ENCODE results near the gene PEPD. TPM values are rescaled to one million over a fixed set of nuclear protein-coding genes. Genes with fewer than 3 reads are reported as not detected.
A peak's percentile ranks its signal among the peaks of the same experiment; 100 is the strongest.
"Not testable (repeated sequence)": the region's sequence is repeated elsewhere in the genome, so short reads cannot be mapped to it uniquely, and the experiment has no call there.

PEPD gene
- polyA plus RNA-seq = 91.1 TPM

DNA sequence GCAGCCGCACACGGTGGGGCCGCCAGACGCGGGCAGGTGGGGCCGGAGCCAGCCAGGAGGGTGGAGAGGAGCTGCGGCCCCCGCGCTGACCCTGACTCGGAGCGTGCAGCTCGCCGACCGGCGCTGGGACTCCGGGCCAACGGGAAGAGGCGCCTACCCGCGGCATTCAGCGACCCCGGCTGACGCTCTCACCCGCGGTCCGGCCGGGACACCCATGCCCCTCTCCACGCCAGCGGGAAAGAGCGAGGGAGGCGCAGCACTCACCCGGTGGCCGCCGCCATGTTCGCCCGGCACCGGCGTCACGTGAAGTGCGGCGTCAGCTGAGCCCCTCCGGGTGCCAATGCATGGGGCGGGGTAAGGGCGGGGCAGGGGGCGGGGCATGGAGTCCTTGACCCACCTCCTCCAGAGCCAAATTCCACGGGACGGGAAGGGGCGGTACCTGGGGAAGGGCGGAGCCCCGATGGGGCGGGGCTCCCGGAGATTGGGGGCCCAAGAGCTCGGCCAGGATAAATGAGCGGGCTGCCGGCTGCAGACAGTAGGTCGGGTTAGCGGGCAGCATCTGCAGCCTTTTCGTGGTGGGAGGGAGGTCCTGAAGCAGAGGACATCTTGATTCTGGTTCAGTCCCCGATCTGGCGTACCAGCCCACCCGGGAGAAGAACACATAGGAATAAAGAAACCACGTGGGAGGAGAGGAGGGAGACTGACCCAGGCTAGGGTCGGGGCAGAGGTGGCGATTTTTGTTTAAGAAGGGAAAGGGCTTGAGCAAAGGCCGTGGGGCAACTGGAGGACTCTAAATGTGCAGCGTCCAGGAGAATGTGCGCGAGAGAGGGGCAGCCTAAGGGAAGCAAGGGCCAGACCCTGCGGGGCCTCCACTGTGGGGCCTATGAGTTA, at the start of gene PEPD:
PEPD (minus strand) TSS at position 312 of the 891 bp plus-strand sequence; CDS start at position 281, 31 bp downstream.
- Mint-ChIP-seq H3K9me3 (no peaks in the 10 kb centered on the region), H3K27ac (peak within 1 kb of the TSS; percentile 0 to 85 (median 69)), H3K4me1 (peaks cover 10 to 17% (median 14%) of the 10 kb centered on the region in 3 donors), H3K4me3 (peak within 1 kb of the TSS; percentile 83 to 97 (median 92)), H3K36me3 (no peaks in the 10 kb centered on the region), H3K27me3 (no peaks in the 10 kb centered on the region)

DNA sequence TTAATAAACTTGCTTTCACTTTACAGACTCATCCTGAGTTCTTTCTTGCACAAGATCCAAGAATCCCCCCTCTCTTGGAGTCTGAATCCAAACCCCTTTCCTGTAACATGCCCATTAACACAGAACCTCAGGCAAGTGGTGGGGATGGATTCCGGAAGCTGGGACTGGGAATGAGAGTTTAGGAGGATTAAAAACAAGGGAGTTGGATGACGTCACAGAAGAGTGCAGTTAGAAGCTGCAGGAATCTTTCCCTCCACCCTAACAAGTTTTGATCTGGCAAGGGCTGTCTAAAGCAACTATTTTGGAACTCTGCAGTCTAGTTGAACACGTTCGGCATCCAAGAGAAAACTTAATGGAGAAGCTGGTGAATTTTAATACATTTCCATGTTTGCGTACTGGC, 48.2 kb upstream of the PEPD start:
- Mint-ChIP-seq H3K27ac (no peak overlapping the region), H3K36me3 (peaks cover 1% of the 10 kb centered on the region), H3K4me3 (no peak overlapping the region), H3K4me1 (no peaks in the 10 kb centered on the region), H3K9me3 (peaks cover 7 to 13% (median 8%) of the 10 kb centered on the region in 3 donors), H3K27me3 (peaks cover 8% of the 10 kb centered on the region)

DNA sequence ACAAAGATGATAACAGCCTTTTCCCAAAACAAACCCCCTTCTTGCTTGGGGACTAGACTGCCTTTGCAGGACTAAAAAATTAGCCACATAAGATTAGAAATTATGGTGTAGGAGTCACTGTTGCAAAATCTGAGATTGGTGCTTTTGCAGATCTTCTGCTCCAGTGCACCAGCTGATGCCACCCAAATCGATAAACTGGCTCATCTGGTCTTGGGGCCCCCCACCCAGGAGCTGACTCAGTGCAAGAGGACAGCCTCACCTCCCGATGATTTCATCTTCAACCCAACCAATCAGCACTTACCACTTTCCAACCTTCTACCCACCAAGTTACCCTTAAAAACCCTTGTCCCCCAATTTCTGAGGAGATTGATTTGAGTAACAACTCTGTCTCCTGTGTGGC, 47.1 kb upstream of the PEPD start:
- H3K9me3 Mint-ChIP-seq = peaks cover 3 to 7% (median 4%) of the 10 kb centered on the region in 3 donors
- no peak overlapping the region for H3K4me3 Mint-ChIP-seq
- H3K36me3 Mint-ChIP-seq = peaks cover 1% of the 10 kb centered on the region
- no peaks in the 10 kb centered on the region for H3K4me1 Mint-ChIP-seq
- no peak overlapping the region for H3K27ac Mint-ChIP-seq
- peaks cover 10% of the 10 kb centered on the region for H3K27me3 Mint-ChIP-seq

DNA sequence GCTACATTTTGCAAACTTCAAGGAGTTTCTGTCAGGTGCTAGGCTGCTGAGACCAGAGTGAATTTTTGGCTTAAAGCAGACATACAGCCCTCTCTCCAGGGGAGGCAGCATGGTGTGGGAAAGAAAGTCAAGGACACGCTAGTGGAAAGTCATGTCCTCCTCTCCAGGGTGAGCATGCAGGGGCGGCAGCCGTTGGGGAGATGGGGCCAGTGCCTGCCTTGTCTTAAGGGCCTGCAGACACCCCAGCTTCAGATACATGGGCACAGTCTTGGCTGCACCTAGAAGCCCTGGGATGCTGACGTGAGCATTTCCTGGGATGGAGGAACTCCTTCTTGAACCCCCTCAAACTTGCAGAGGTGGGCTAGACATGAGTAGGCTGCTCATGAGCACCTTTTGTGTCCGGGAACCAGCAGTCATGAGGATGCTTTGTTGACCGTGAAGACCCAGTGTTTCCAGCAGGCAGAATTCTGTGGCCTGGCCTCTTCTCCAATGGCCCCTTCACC, 43.3 kb upstream of the PEPD start:
- Mint-ChIP-seq H3K4me1 (no peaks in the 10 kb centered on the region), H3K27me3 (peaks cover 10% of the 10 kb centered on the region)

DNA sequence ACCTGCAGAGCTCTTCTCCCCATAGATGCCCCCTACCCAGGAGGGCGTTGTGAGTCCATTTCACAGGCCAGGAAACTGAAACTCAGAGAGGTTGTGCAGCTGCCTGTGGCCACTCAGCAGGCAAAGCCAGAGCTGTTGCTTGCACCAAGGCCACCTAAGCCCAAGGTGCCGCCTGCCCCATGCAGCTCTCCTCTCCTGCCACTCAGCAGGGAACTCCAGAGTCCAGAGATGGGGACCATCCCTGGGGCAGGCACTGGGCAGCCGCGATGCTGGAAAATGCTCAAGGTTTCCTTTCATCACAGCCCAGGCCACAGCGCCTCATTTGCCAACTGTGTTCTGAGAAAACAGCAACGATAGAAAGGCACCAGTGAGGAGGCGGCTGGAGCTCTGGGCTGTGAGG, 41.0 kb upstream of the PEPD start:
- H3K4me3 Mint-ChIP-seq = no peak overlapping the region
- H3K27ac Mint-ChIP-seq = no peak overlapping the region
- no peaks in the 10 kb centered on the region for H3K4me1 Mint-ChIP-seq
- H3K36me3 Mint-ChIP-seq = peaks cover 1% of the 10 kb centered on the region
- peaks cover 0 to 2% (median 2%) of the 10 kb centered on the region in 3 donors for H3K9me3 Mint-ChIP-seq
- H3K27me3 Mint-ChIP-seq = peaks cover 4% of the 10 kb centered on the region

More for the DNA sequence above, 43.3 kb upstream of the PEPD start:
- Mint-ChIP-seq H3K27ac (no peak overlapping the region), H3K9me3 (peaks cover 0 to 2% (median 2%) of the 10 kb centered on the region in 3 donors), H3K36me3 (peaks cover 1% of the 10 kb centered on the region), H3K4me3 (no peak overlapping the region)

DNA sequence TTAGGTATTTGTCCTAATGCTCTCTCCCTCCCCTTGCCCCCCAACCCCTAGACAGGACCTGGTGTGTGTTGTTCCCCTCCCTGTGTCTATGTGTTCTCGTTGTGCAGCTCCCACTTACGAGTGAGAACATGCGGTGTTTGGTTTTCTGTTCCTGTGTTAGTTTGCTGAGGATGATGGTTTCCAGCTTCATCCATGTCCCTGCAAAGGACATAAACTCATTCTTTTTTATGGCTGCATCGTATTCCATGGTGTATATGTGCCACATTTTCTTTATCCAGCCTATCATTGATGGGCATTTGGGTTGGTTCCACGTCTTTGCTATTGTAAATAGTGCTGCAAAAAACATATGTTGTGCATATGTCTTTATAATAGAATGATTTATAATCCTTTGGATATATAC, 40.1 kb upstream of the PEPD start:
- H3K9me3 Mint-ChIP-seq, H3K36me3 Mint-ChIP-seq, H3K27ac Mint-ChIP-seq, H3K4me3 Mint-ChIP-seq, H3K4me1 Mint-ChIP-seq, H3K27me3 Mint-ChIP-seq: not testable (repeated sequence)

DNA sequence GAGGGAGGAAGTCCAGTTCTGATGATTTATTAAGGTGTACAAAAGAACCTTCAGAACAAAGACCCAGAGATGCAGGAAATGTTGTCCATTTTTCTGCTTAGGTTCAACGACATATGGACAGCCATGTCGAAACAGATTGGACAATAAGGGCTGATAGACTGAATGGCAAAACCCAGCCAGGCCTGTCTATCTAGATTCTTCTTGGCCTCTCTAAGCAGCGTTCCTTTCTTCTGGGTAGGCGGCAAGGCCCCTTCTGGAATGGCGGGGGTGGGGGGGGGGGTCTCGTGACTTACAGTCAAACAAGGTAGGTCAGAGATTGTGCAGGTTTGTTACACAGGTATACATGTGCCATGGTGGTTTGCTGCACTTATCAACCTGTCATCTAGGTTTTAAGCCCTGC, 39.7 kb upstream of the PEPD start:
- Mint-ChIP-seq H3K27ac (no peak overlapping the region), H3K9me3 (peaks cover 0 to 2% (median 0%) of the 10 kb centered on the region in 3 donors), H3K4me1 (no peaks in the 10 kb centered on the region), H3K4me3 (no peak overlapping the region), H3K27me3 (peaks cover 2% of the 10 kb centered on the region), H3K36me3 (no peaks in the 10 kb centered on the region)

DNA sequence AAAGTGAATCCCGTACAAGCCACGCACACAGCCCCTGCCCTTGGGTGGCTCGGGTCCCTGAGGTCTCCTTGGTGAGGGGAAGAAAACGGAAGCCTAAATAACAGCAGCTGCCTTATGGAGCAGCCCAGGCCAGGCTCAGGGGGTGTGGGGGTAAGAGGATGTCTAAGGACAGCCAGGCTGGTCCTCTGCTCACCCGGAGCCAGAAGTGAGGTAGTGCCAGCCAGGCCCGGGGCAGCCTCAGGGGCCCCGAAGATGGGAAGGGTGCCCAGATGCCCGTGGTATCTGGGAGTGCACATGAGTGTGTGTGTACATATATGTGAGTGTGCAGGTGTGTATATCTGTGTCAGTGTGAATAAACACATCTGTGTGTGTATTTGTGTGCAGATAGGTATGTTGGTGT, 38.4 kb upstream of the PEPD start:
- Mint-ChIP-seq H3K36me3 (no peaks in the 10 kb centered on the region), H3K9me3 (peaks cover 0 to 2% (median 0%) of the 10 kb centered on the region in 3 donors), H3K4me3 (no peak overlapping the region), H3K27me3 (peaks cover 3% of the 10 kb centered on the region), H3K27ac (no peak overlapping the region), H3K4me1 (no peaks in the 10 kb centered on the region)

DNA sequence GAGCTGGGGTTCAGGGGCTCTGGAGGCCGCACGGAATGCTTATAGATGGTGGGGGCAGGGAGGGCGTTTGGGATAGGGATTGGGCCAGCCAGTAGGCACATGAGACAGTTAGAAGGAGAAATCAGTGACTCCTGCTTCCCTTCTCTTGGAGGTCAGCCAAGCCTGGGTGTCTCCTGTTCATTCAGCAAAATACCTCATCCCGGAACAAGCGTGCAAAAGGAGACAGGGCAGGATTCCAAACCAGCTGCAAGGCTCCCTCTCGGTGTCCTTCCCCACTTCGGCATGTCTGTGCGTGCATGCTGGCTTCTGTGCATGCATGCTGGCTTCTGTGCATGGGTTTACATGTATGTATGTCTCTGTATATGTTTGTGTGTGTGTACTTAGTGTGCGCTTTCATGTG, 37.3 kb upstream of the PEPD start:
- Mint-ChIP-seq H3K36me3 (no peaks in the 10 kb centered on the region), H3K4me3 (no peak overlapping the region), H3K9me3 (no peaks in the 10 kb centered on the region), H3K27ac (no peak overlapping the region), H3K27me3 (peaks cover 2% of the 10 kb centered on the region), H3K4me1 (no peaks in the 10 kb centered on the region)

DNA sequence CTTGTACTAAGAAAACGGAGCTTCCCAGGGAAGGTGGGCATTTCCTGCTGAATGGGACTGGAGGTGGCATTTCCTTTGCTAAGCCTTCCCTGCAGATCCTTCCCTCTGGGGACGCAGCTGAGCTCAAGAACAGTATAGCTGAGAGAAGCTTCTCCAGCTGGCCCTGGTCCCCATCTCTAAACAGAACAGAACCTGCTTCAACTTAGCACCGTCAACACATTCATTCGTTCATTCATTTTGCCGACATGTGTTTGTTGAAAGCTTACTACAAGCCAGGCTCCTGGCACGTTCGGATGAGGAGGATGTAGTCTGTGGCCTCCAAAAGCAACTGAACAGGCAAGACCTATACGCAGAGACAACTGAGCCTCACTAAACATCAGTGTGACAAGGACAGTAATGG, 36.6 kb upstream of the PEPD start:
- Mint-ChIP-seq H3K27me3 (peaks cover 2% of the 10 kb centered on the region), H3K4me1 (no peaks in the 10 kb centered on the region), H3K36me3 (no peaks in the 10 kb centered on the region), H3K27ac (no peak overlapping the region), H3K4me3 (no peak overlapping the region), H3K9me3 (no peaks in the 10 kb centered on the region)

DNA sequence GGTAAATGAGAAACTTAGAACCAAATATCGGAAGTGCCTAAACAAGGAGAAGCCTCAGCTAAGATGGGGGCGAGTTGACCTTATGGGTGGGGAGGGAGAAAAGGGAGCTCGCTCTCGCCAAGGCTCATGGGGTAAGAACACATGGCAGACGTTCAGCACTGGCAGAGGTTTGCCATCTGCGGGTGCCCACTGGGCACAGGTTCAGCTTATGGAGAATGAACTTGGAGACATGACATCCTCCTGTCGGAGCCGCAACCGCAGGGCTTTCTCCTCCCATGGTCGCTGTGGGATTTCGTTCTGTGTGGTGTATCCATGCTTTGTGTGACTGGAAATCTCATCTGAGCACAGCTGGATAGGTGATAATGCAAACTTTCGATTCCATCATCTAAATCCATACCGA, 36.1 kb upstream of the PEPD start:
- Mint-ChIP-seq H3K4me3 (no peak overlapping the region), H3K9me3 (no peaks in the 10 kb centered on the region), H3K4me1 (no peaks in the 10 kb centered on the region), H3K27ac (no peak overlapping the region), H3K27me3 (peaks cover 2% of the 10 kb centered on the region), H3K36me3 (no peaks in the 10 kb centered on the region)

DNA sequence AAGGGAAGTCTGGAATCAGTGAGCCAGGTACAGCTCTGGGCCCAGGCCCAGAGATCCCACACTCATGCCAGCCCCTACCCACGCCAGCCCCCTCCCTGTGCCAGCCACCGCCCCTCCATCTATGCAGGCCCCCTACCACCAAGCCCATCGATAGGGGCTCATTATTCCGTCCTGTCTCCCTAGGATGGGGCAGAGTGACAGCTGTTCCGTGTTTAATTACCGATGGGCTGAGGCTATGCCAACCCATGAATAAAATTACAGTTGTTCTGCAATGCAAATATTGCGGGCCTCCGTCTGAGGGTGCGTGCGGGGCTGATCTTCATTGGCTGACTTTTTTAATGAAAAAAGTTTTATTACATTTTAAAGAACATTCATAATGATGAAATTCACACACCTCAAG, 35.6 kb upstream of the PEPD start:
- H3K4me3 Mint-ChIP-seq = no peak overlapping the region
- H3K27ac Mint-ChIP-seq = no peak overlapping the region
- no peaks in the 10 kb centered on the region for H3K36me3 Mint-ChIP-seq

DNA sequence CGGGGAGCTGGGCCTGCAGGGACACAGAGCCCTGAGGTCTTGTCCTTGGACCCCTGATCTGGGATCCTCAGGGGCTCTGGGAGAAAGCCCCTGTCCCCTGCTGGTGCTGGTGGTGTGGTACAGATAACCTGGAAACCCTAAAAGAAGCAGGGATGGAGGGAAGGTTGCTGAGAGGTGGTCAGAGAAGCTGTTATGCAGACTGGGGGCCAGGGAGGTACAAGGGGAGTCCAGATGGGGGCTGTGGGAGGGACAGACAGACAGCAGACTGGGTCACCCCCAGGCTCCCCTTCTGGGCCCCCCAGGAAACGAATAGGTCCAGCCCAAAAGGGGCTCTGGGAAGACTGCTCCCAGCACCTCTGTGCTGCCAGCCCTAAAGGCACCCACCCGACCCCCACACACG, 34.7 kb upstream of the PEPD start:
- Mint-ChIP-seq H3K4me3 (no peak overlapping the region), H3K27ac (no peak overlapping the region), H3K36me3 (no peaks in the 10 kb centered on the region), H3K27me3 (peaks cover 2% of the 10 kb centered on the region), H3K9me3 (no peaks in the 10 kb centered on the region), H3K4me1 (no peaks in the 10 kb centered on the region)

More for the DNA sequence above, 35.6 kb upstream of the PEPD start:
- no peaks in the 10 kb centered on the region for H3K9me3 Mint-ChIP-seq
- peaks cover 2% of the 10 kb centered on the region for H3K27me3 Mint-ChIP-seq
- H3K4me1 Mint-ChIP-seq = no peaks in the 10 kb centered on the region

DNA sequence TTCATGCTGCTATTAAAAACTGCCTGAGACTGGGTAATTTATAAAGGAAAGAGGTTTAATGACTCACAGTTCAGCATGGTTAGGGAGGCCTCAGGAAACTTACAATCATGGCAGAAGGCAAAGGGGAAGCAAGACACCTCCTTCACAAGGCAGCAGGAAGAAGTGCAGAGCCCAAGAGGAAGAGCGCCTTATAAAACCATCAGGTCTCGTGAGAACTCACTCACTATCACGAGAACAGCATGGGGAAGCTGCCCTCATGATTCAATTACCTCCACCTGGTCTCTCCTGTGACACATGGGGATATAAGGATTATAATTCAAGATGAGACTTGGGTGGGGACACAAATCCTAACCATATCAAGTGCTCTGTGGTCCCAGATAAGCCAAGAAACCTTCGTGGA, 34.1 kb upstream of the PEPD start:
- H3K9me3 Mint-ChIP-seq, H3K4me3 Mint-ChIP-seq, H3K4me1 Mint-ChIP-seq, H3K27ac Mint-ChIP-seq, H3K27me3 Mint-ChIP-seq, H3K36me3 Mint-ChIP-seq: not testable (repeated sequence)

DNA sequence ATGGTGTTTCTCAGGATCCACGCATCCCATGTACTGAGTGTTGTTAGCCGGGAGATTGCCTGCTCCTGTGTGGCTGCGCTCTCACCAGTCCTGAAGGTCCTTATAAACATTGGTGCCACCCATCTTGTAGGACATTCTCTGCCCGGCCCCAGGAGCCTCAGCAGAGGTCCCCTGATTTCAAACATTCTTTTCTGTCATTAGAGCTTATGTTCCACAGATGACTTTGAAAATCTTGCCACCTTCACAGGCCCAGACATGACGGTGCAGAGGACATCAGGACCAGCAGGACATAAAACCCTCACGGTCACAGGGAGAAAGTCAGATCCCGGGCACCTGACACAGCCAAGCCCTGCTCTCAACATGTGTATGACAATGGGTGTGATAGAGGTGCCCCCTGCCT, 33.2 kb upstream of the PEPD start:
- Mint-ChIP-seq H3K27me3 (peaks cover 2% of the 10 kb centered on the region), H3K27ac (no peak overlapping the region), H3K4me1 (no peaks in the 10 kb centered on the region), H3K9me3 (no peaks in the 10 kb centered on the region), H3K36me3 (no peaks in the 10 kb centered on the region), H3K4me3 (no peak overlapping the region)

DNA sequence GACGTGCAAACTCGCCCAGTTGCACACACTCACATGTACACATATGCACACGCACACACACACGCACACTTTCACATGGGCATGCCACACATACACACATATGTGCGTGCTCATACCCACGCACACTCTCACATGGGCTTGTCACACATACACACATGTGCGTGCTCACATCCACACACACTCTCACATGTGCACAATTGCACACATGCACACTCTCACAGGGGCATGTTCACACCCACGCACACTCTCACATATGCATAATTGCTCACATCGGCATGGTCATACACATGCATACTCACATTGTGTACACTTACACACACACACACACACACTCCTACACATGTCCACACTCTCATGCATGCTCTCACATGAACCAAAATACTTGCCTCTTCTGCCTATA, 32.8 kb upstream of the PEPD start:
- no peaks in the 10 kb centered on the region for H3K9me3 Mint-ChIP-seq
- no peaks in the 10 kb centered on the region for H3K36me3 Mint-ChIP-seq
- no peak overlapping the region for H3K27ac Mint-ChIP-seq
- no peaks in the 10 kb centered on the region for H3K4me1 Mint-ChIP-seq
- peaks cover 2% of the 10 kb centered on the region for H3K27me3 Mint-ChIP-seq
- H3K4me3 Mint-ChIP-seq = no peak overlapping the region

Data from IgD-negative memory B cell (primary cell).